ENCODE data around the gene PCDH7. TPM values are rescaled to one million over a fixed set of nuclear protein-coding genes. Genes with fewer than 3 reads are reported as not detected.

Gene PCDH7
- total RNA-seq, 1 donor from 2014 or later, result 53.4 TPM

DNA sequence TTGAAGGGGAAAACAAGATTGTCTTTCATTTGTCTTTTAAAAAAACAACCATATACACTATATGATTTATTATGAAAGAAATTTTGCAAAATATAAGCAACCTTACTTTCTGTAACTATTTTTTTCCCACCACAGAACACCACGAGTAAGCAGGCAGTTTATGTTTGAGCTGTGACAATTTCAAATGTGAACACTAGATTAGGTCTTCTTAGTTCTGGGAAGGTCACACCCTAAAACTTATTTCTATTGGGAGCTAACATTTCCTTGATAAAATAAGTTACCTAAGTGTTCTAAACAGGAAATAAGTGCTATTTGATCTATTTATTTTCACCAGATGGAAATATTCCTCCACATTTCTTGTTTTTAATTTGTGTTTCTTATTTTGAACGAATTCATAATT is 50.6 kb downstream of the PCDH7 start:
- DNase-seq (no peak), ATAC-seq (no peak)
- intact Hi-C loops (cut with micrococcal nuclease), result no loop called here

DNA sequence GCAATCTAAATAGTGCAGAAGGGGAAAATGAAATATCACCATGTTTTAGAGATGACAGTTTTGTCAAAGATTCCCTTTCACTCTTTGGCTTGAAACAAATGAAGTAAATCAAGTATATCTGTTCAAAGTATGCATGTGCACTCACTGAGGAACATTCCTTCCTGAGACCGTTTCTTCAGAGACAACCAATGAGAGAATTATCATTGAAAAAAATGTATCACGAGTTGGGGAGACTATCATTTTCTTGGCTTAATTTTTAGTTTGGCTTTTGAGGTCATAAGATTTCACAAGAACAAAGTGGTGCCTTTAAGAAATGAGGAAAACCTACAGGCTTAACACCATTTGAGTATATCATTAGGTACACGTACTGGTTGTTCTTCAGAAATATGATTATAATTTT is 56.3 kb downstream of the PCDH7 start:
- ATAC-seq, result no peak
- intact Hi-C loops (cut with micrococcal nuclease), result no loop called here
- no peak for DNase-seq

GRCh38 chr4:30776921-30777415 is 56.8 kb downstream of the PCDH7 start:
- ATAC-seq, result no peak
- intact Hi-C loops (cut with micrococcal nuclease), result no loop called here
- DNase-seq, result no peak
